ENCODE data around the gene SMARCAD1. TPM values are rescaled to one million over a fixed set of nuclear protein-coding genes. Genes with fewer than 3 reads are reported as not detected.

SMARCAD1 gene
- total RNA-seq, 4 donors from 2014 or later = 14.2 to 27.7 (median 18.4) TPM

GRCh38 chr4:94202769-94203168 lies 4.9 kb upstream of the SMARCAD1 start:
- no peak overlapping the region for H3K4me3 ChIP-seq
- 67 to 78% methylated on average over 3 of the region's 3 CpGs for WGBS, 2 donors (ENCODE audit: low coverage in 1 of 2)
- H3K27me3 ChIP-seq = no peaks in the 10 kb centered on the region
- TF ChIP-seq POLR2A (IDR thresholded peaks at IDR 0.05) (no peak), EP300 (IDR thresholded peaks at IDR 0.05; ENCODE audit: low read depth) (no peak), POLR2AphosphoS5 (IDR thresholded peaks at IDR 0.05) (no peak), CTCF (IDR thresholded peaks at IDR 0.05) (no peak)
- peaks cover 0 to 7% of the 10 kb centered on the region in 2 donors for H3K9me3 ChIP-seq
- no peak overlapping the region for H3K27ac ChIP-seq
- H3K4me1 ChIP-seq = peaks cover 0 to 6% (median 2%) of the 10 kb centered on the region in 4 donors
- intact Hi-C loops (cut with DNase I; ENCODE audit: low total_unique reads) = no loop called here
- no peak for DNase-seq
- in situ Hi-C loops (cut with MboI; ENCODE audit: low pct_ligation_motif_present in 1 of 4, low pct_unique_long_range_greater_than_20kb in 1 of 4, low sequenced_read_pairs in 3 of 4) = no loop called here
- no peaks in the 10 kb centered on the region for H3K36me3 ChIP-seq

- no peak for TF ChIP-seq POLR2AphosphoS5 (IDR thresholded peaks at IDR 0.05)
- TF ChIP-seq POLR2A (IDR thresholded peaks at IDR 0.05) = no peak
- TF ChIP-seq EP300 (IDR thresholded peaks at IDR 0.05; ENCODE audit: low read depth) = no peak
- no peak for DNase-seq
- Histone ChIP-seq H3K36me3 (peaks cover 0 to 10% (median 2%) of the 10 kb centered on the region in 4 donors), H3K27ac (peak overlapping the region; percentile 79 to 98 (median 92)), H3K4me1 (peaks cover 0 to 23% (median 20%) of the 10 kb centered on the region in 4 donors), H3K4me3 (peak overlapping the region; percentile 54 to 98 (median 84)), H3K9me3 (no peaks in the 10 kb centered on the region), H3K27me3 (no peaks in the 10 kb centered on the region)
- in situ Hi-C loops (cut with MboI; ENCODE audit: low pct_ligation_motif_present in 1 of 4, low pct_unique_long_range_greater_than_20kb in 1 of 4, low sequenced_read_pairs in 3 of 4) (no loop called here), intact Hi-C loops (cut with DNase I; ENCODE audit: low total_unique reads) (no loop called here)
- WGBS, 2 donors (ENCODE audit: low coverage in 1 of 2) = 5 to 10% methylated on average over 5 of the region's 5 CpGs
Observed at GRCh38 chr4:94208266-94208665, 601 bp downstream of the SMARCAD1 start.

GRCh38 chr4:94208918-94209317 lies 1.3 kb downstream of the SMARCAD1 start:
- Histone ChIP-seq H3K4me1 (peaks cover 0 to 23% (median 20%) of the 10 kb centered on the region in 4 donors), H3K27ac (peak overlapping the region in 2 of 4 donors; percentile 95 to 98), H3K27me3 (no peaks in the 10 kb centered on the region), H3K4me3 (peak overlapping the region in 1 of 4 donors; percentile 98), H3K9me3 (no peaks in the 10 kb centered on the region), H3K36me3 (peaks cover 0 to 16% (median 4%) of the 10 kb centered on the region in 4 donors)
- no peak for TF ChIP-seq EP300 (IDR thresholded peaks at IDR 0.05; ENCODE audit: low read depth)
- intact Hi-C loops (cut with DNase I; ENCODE audit: low total_unique reads) (no loop called here), in situ Hi-C loops (cut with MboI; ENCODE audit: low pct_ligation_motif_present in 1 of 4, low pct_unique_long_range_greater_than_20kb in 1 of 4, low sequenced_read_pairs in 3 of 4) (no loop called here)
- DNase-seq = no peak
- 73 to 88% methylated on average over 1 of the region's 1 CpG for whole genome bisulfite sequencing, 2 donors (ENCODE audit: low coverage in 1 of 2)

GRCh38 chr4:94211861-94212260 lies 4.2 kb downstream of the SMARCAD1 start:
- in situ Hi-C loops (cut with MboI; ENCODE audit: low pct_ligation_motif_present in 1 of 4, low pct_unique_long_range_greater_than_20kb in 1 of 4, low sequenced_read_pairs in 3 of 4) = no loop called here
- intact Hi-C loops (cut with DNase I; ENCODE audit: low total_unique reads) = no loop called here
- no peak for DNase-seq
- WGBS, 2 donors (ENCODE audit: low coverage in 1 of 2) = 70 to 93% methylated on average over 2 of the region's 2 CpGs
- Histone ChIP-seq H3K4me1 (peaks cover 0 to 23% (median 18%) of the 10 kb centered on the region in 4 donors), H3K27ac (no peak overlapping the region), H3K9me3 (no peaks in the 10 kb centered on the region), H3K27me3 (no peaks in the 10 kb centered on the region), H3K4me3 (no peak overlapping the region), H3K36me3 (peaks cover 0 to 16% (median 4%) of the 10 kb centered on the region in 4 donors)
- no peak for TF ChIP-seq POLR2A (IDR thresholded peaks at IDR 0.05)
- TF ChIP-seq CTCF (IDR thresholded peaks at IDR 0.05) = no peak
- no peak for TF ChIP-seq EP300 (IDR thresholded peaks at IDR 0.05; ENCODE audit: low read depth)
- no peak for TF ChIP-seq POLR2AphosphoS5 (IDR thresholded peaks at IDR 0.05)

- H3K27ac ChIP-seq = no peak overlapping the region
- in situ Hi-C loops (cut with MboI; ENCODE audit: low pct_ligation_motif_present in 1 of 4, low pct_unique_long_range_greater_than_20kb in 1 of 4, low sequenced_read_pairs in 3 of 4) (no loop called here), intact Hi-C loops (cut with DNase I; ENCODE audit: low total_unique reads) (no loop called here)
- TF ChIP-seq CTCF (IDR thresholded peaks at IDR 0.05) = no peak
- no peak for TF ChIP-seq POLR2A (IDR thresholded peaks at IDR 0.05)
- no peak for TF ChIP-seq EP300 (IDR thresholded peaks at IDR 0.05; ENCODE audit: low read depth)
- TF ChIP-seq POLR2AphosphoS5 (IDR thresholded peaks at IDR 0.05) = no peak
- no peaks in the 10 kb centered on the region for H3K27me3 ChIP-seq
- peaks cover 0 to 5% (median 0%) of the 10 kb centered on the region in 4 donors for H3K4me1 ChIP-seq
- DNase-seq = no peak
- peaks cover 0 to 25% (median 6%) of the 10 kb centered on the region in 4 donors for H3K36me3 ChIP-seq
- H3K4me3 ChIP-seq = no peak overlapping the region
- no peaks in the 10 kb centered on the region for H3K9me3 ChIP-seq
- WGBS, 2 donors (ENCODE audit: low coverage in 1 of 2) = 87 to 92% methylated on average over 5 of the region's 5 CpGs
Observed at GRCh38 chr4:94214703-94215319, 7.1 kb downstream of the SMARCAD1 start.

All from transverse colon (tissue), 4 donors.